ENCODE data around the gene ROR1.
A peak's percentile ranks its signal among the peaks of the same experiment; 100 is the strongest.
"Not testable (repeated sequence)": the region's sequence is repeated elsewhere in the genome, so short reads cannot be mapped to it uniquely, and the experiment has no call there.

The ROR1 gene

DNA sequence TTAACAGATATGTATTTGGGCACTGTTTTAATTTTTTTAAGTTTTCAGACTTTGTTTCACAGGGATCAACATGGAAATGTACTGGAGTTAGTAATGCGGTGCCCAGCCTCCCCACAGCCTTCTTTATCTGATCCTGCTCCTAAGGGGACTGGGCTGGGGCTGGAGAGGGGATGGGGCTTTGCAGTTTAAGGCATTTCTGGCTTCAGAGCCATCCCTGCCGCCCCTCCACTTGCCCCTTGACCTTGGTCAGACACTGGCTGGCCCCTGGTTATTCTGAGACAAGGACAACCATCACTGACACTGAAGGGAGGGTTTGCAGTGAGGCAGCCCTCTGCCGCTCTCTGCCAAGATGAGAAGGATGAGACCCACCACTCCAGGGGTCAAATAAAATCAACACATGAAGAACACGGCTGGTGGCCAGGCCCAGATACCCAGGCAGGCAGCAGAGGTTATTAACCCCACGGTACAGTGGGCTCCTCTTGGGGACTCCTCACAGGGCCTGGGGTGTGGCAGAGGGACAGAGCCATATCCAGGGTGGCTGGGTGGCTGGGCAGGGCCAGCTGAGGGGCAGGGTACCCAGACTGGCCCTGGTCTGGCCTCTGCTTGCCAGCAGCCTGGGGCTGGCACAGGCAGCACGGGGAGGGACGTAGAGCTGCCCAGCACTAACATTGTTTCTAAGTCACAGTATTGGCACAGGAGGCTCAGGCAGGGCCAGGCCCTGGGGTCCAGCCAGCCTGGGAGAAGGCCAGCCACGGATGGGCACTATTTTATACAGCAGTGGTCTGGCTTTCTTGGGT, 422.5 kb downstream of the ROR1 start:
- no peak for DNase-seq

DNA sequence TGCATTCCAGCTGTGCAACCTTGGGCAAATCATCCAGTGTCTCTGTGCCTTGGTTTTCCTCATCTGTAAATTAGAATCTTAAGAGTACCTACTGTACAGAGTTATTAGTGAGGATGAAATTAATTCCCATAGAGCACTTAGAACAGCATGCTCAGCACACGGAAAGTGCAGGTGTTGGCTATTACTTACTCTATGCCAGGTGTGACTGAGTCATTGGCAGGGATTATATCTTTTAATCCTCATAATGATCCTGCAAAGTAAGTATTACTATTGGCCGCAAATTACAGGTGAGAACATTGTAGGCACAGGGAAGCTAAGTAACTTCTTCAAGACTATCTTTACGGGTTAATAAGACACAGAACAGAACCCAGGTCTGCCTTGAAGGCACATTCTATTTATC, 423.3 kb downstream of the ROR1 start:
- no peak for DNase-seq

DNA sequence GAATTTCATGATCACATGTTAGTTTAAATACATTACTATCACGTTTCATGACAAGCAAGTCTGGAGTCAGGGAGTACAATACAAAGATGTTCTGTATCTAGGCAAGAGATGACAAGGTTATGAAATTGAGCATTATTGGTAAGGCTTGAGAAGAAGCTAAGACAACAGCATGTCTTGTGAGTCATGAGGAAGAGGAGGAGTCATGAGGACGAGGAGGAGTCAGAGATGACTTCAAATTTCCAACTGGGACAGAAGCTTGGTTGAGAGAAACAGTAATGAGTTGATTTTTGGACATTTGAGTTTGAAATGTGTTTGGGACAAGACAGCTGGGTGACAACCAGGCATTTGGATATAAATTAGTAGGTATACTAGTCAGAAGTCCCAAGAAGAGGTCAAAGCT, 425.3 kb downstream of the ROR1 start:
- no peak for DNase-seq

DNA sequence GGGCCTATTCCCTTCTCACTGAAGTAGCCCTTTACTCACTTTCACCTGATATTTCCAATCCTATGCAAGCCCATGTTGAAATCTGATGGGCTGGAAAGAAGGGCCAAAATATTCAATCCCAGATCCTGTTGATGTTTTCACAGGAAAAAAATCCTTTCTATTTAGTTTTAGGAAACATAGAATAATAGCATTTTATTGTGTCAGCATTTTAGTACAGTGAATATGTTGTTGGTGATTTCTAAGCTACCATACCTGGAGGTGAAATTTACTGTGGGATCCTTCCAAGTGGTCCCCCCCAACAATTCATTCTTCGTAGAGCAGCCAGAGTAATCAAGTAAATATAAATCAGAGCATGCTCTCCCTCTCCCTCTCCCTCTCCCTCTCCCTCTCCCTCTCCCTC, 426.2 kb downstream of the ROR1 start:
- no peak for DNase-seq

DNA sequence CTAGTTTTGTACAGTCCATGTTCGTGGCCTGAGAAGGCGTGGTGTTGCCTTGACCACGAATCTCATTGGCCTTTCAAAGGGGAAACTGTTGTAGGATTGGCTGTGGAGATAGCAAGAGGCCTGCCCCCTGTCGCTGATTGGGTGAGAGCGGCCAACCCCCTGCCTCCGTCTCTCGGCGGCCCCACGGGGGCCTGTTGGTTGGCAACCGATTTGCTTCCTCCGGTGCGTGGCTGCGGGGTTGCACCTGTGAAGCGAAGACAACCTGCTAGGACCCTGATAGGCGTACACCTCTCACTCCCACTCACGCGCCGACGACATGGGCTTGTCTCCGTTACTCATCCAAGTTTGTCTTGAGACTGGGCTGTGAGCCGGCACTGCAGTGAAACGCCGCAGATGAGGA, 429.6 kb downstream of the ROR1 start, which contains the start of gene UBE2U:
Gene UBE2U (plus strand): TSS at position 204 of the 400 bp plus-strand sequence. CDS start 428 bp downstream, outside the sequence.
- DNase-seq = no peak

DNA sequence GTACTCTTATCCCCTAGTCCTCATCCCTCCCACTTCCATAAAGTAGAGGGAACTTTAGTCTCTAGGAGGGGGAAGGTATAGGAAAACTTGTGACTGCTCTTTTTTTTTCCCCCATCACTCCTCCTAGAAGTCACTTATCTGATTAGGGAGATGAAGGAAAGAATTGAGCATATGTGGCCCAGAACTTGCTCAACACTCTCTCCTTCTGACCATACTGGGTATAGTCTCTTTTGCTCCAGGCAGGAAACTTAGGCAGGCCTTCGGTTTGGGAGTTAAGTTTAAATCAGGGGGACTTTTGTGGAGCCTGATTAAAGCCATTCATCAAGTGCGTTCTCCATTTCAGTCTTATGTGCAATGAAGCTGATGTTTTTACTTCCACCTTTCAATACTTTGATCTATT, 435.4 kb downstream of the ROR1 start:
- no peak for DNase-seq

DNA sequence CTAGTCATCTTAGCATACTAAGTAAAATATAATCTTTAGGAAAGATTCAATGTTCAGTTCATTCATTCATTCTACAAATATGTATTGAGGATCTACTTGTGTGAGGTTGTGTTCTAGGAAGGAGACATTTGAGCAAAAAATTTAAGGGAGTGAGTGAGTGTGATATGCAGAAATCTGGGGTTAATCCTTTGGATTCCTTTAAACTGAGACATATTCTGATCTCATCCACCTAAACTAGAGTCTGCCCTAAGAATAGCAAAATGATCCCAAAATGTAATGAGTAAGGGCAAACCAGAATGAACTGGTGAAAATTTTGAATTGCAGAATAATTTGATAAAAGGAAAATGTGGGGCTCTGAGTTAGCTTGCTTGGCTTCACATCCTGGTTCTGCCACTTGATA, 438.2 kb downstream of the ROR1 start:
- DNase-seq = peak; percentile 23

DNA sequence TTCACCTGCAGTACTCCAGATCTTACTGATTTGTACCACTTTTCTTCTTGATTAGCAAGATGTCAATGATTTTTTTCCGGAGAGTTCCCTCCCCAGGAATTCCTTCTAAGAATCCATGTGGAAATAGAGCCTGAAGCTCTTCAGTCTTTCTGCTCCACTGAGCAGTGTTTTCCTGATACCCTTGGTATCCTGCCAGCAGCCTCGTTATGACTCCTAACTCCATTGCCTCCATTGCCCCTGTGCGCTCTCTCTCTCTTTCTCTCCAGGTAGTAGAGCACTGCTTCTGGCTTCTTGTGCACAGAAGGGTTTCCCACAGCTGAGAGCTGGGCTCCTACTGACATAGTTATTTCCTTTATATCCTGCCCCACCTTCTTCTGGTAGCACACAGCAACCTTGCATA, 441.8 kb downstream of the ROR1 start:
- peak; percentile 85 for DNase-seq

DNA sequence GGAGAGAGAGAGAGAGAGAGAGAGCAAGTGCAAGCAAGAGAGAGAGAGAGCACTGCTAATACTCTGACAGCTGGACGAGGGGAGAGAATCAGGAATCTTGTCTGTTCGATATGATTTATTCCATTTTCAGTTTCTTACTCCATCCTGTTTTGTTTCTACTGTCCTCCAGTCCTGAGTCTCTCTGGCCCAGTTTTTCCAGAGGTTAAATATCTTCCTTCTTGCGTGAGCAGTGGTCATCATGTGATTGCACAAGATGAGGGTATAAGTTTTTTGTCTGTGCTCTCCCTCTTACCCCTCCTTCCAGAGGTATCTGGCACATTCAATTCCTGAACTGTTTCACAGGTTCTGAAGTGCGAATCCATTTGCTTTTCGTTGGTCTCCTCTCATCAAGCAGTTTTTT, 446.4 kb downstream of the ROR1 start:
- no peak for DNase-seq

DNA sequence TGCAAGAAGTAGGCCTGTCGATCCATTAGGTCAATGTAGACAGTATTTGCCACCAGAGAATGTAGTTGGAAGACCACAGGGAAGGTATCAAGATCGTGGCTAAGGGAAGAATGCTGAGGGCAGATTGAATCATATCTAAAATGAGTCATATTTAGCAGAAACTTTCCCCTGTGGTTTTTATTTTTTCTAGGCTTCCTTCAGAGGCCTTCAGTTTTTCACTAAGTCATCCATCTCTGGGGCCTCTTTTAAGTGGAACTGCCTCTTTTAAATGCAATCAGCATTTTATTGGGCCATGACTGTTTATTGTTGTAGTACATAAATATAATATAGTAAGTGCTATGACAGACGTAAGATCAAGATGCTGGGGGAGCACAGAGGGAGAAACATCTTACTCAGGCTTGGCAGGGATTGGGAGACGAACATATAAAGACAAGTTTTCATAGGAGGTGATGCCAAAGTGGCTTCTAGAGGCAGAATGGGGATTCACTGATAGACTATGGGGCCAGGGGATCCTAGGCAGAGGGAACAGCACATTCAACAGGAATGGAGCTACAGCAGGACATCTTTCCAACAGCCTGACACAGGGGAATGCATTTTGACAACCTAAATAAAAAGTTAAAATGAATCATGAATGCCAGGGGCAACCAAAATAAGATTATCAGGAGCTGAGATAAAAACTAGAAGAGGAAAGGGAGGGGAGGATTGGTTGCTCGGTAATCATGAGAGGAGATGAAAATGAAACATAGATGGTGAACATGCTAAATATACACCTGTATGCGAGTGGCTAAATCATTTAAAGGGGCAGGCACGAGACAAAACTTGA, 449.7 kb downstream of the ROR1 start:
- DNase-seq = peak; percentile 79

DNA sequence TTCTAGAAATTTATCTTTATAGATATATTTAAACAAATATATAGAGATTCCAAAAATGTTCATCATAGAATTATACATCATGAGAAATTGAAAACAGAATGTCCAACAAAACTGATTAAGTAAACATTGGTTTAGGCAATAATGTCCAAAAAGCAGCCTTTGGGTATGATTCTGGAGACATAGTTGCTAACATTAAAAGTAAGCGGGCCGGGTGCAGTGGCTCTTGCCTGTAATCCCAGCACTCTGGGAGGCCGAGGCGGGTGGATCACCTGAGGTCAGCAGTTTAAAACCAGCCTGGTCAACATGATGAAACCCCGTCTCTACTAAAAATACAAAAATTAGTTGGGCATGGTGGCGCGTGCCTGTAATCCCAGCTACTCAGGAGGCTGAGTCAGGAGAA, 450.4 kb downstream of the ROR1 start:
- DNase-seq = not testable (repeated sequence)

DNA sequence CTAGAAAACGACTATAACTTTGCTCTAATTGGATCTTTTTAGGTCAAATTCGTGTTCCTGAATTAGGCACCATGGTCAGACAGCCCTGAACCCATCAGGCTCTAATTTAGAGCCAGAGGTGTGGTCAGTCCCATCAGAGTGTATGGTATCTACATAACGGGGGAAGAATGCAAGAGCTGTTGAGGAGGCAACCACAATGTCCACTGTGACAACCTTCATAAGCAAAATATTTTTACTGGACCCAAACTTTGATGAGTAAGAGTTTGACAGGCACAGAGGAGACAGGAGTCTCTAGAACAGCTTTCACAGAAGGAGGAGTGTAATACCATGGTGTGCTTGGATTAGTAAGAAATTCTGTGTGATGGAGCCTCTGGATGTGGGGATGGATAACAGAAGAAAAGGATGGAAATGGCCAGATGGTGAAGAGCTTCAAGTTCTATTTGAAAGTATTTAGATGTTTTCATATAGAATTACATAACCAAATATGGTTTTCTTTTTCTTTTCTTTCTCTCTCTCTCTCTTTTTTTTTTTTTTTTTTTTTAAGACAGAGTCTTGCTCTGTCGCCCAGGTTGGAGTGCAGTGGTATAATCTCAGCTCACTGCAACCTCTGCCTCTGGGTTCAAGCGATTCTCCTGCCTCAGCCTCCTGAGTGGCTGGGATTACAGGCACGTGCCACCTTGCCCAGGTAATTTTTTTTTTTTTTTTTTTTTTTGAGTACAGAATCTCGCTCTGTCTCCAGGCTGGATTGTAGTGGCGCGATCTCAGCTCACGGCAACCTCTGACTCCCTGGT, 454.5 kb downstream of the ROR1 start:
- peak; percentile 22 for DNase-seq

DNA sequence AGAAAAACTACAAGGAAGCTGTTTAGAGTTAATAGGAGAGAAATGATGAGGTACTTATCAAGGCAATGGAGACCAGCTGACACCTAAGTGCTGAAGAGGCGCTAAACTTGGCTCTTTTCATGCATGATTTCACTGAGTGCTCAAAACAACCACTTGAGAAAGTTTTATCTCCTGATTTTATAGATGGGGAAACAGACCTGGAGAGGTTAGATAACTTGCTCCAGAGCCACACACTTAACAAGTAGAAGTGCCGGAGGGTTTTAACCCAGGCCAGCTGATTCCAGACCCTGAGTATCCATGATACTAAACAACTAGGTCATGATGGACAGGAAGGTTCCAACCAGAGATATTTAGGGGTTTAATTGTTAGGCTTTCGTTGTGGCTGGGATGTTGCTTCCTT, 455.5 kb downstream of the ROR1 start:
- no peak for DNase-seq
